CD14-positive monocyte (primary cell): ENCODE data around the gene TEX10. TPM values are rescaled to one million over a fixed set of nuclear protein-coding genes. Genes with fewer than 3 reads are reported as not detected.
A peak's percentile ranks its signal among the peaks of the same experiment; 100 is the strongest.

Source experiments
- DNase-seq, 3 donors: peaks; one replicate each; pipeline ENCODE4 v3.0.0-alpha.2; 2011 to 2022
- H2AFZ ChIP-seq: 2 replicates; pipeline ENCODE4 v1.6.0; 2012; ENCODE audit warnings: mild to moderate bottlenecking, low read depth, low read length, inconsistent platforms; ENCODE audit not compliant: insufficient read depth, poor library complexity, severe bottlenecking
- H3K27ac ChIP-seq, 2 donors: 1 replicate in 1 of 2; 2 replicates in 1 of 2; pipeline ENCODE4 v1.5.1; 2012 to 2013; ENCODE audit warnings: low read length in 2 of 2, control low read depth in 1 of 2, inconsistent platforms in 1 of 2, low read depth in 1 of 2, mild to moderate bottlenecking in 1 of 2
- H3K27me3 ChIP-seq, 2 donors: one replicate each; pipeline versions ENCODE4 v1.6.0 to v1.6.1; 2011 to 2013; ENCODE audit warnings: low read length in 2 of 2; ENCODE audit not compliant: control insufficient read depth in 2 of 2, insufficient read depth in 2 of 2
- H3K36me3 ChIP-seq, 2 donors: replicated peaks in 1 of 2; 1 replicate in 1 of 2; 2 replicates in 1 of 2; pipeline versions ENCODE4 v1.5.1 to v1.6.1; 2012 to 2013; ENCODE audit warnings: low read length in 2 of 2, control low read depth in 1 of 2, inconsistent platforms in 1 of 2, mild to moderate bottlenecking in 1 of 2; ENCODE audit not compliant: insufficient read depth in 2 of 2, control insufficient read depth in 1 of 2
- H3K4me1 ChIP-seq, 2 donors: 1 replicate in 1 of 2; 2 replicates in 1 of 2; pipeline versions ENCODE4 v1.5.1 to v1.6.1; 2012 to 2013; ENCODE audit warnings: low read length in 2 of 2, control low read depth in 1 of 2, inconsistent platforms in 1 of 2, mild to moderate bottlenecking in 1 of 2, moderate library complexity in 1 of 2; ENCODE audit not compliant: insufficient read depth in 2 of 2, control insufficient read depth in 1 of 2
- H3K4me2 ChIP-seq: replicated peaks from 2 replicates; pipeline ENCODE3; 2012; ENCODE audit warnings: low read length, moderate library complexity, mild to moderate bottlenecking; ENCODE audit not compliant: poor library complexity, severe bottlenecking; ENCODE audit errors: extremely low read depth
- H3K4me3 ChIP-seq, 3 experiments: fragments of 200-600 bp in 1 of 3; sonication (generic) in 1 of 3; replicated peaks in 1 of 3; 1 replicate in 2 of 3; 2 replicates in 1 of 3; pipeline ENCODE4 v1.5.1; 2011 to 2013; ENCODE audit warnings: low read length in 3 of 3, mild to moderate bottlenecking in 3 of 3, control low read depth in 2 of 3, low read depth in 2 of 3, inconsistent platforms in 1 of 3, moderate library complexity in 1 of 3
- H3K79me2 ChIP-seq: 2 replicates; pipeline ENCODE4 v1.6.0; 2012; ENCODE audit warnings: mild to moderate bottlenecking, control low read depth, inconsistent platforms, low read length, moderate library complexity; ENCODE audit not compliant: insufficient read depth
- H3K9ac ChIP-seq: 2 replicates; pipeline ENCODE4 v1.6.0; 2017; ENCODE audit warnings: low read length, mild to moderate bottlenecking; ENCODE audit not compliant: insufficient read depth, poor library complexity, severe bottlenecking
- H3K9me3 ChIP-seq, 2 donors: replicated peaks in 1 of 2; 1 replicate in 1 of 2; 2 replicates in 1 of 2; pipeline versions ENCODE4 v1.5.1 to v1.6.1; 2012 to 2013; ENCODE audit warnings: low read length in 2 of 2, control low read depth in 1 of 2; ENCODE audit not compliant: control insufficient read depth in 1 of 2, insufficient read depth in 1 of 2
- H4K20me1 ChIP-seq: 2 replicates; pipeline ENCODE4 v1.6.0; 2012; ENCODE audit warnings: mild to moderate bottlenecking, low read length, control low read depth, moderate library complexity; ENCODE audit not compliant: insufficient read depth
- H3K27ac Mint-ChIP-seq, 7 donors: one replicate each; pipeline ENCODE4 v1.8.0; 2020; ENCODE audit warnings: mild to moderate bottlenecking in 7 of 7, mixed read lengths in 7 of 7, moderate library complexity in 6 of 7, inconsistent platforms in 2 of 7
- H3K27me3 Mint-ChIP-seq, 3 donors: one replicate each; pipeline ENCODE4 v1.8.0; 2021 to 2022; ENCODE audit warnings: low read depth in 3 of 3, mild to moderate bottlenecking in 3 of 3, mixed read lengths in 3 of 3, moderate library complexity in 3 of 3, inconsistent platforms in 1 of 3
- H3K36me3 Mint-ChIP-seq, 2 donors: one replicate each; pipeline ENCODE4 v1.8.0; 2020; ENCODE audit warnings: mixed read lengths in 2 of 2, inconsistent platforms in 1 of 2, mild to moderate bottlenecking in 1 of 2
- H3K4me1 Mint-ChIP-seq: one replicate; pipeline ENCODE4 v1.8.0; 2020; ENCODE audit warnings: mild to moderate bottlenecking, mixed read lengths
- H3K4me3 Mint-ChIP-seq, 2 donors: one replicate each; pipeline ENCODE4 v1.8.0; 2020; ENCODE audit warnings: mild to moderate bottlenecking in 2 of 2, mixed read lengths in 2 of 2, moderate library complexity in 1 of 2
- H3K9me3 Mint-ChIP-seq, 7 donors: one replicate each; pipeline ENCODE4 v1.8.0; 2020 to 2022; ENCODE audit warnings: mixed read lengths in 7 of 7, mild to moderate bottlenecking in 6 of 7, moderate library complexity in 6 of 7, inconsistent platforms in 2 of 7
- CTCF ChIP-seq: fragments of 200-600 bp; IDR thresholded peaks from one replicate; pipeline ENCODE4 v1.8.0; 2022; ENCODE audit warnings: antibody characterized with exemption, mild to moderate bottlenecking
- WGBS: methylation state at CpG from one replicate; pipeline ENCODE4 v1.1.5; 2013; ENCODE audit warnings: missing lambda C conversion rate; ENCODE audit not compliant: insufficient coverage; 5-methylcytosine and 5-hydroxymethylcytosine counted together
- intact Hi-C, 2 donors: fragments of 100-400 bp; cut with micrococcal nuclease; formaldehyde crosslinking; loops; one replicate each; pipeline versions ENCODE4 v1.15.0 to v1.15.1; 2023
- polyA plus RNA-seq, 3 donors: library from polyadenylated mRNA; depleted of rRNA in 1 of 3; unstranded in 2 of 3; stranded (reverse) in 1 of 3; fragments of 300-500 nt in 2 of 3; fragments of >200 nt in 1 of 3; fragmentation: Illumina TruSeq in 2 of 3; gene quantifications; 1 replicate in 2 of 3; 2 replicates in 1 of 3; pipeline ENCODE4 v1.2.3, GENCODE V29; 2012 to 2021

Gene TEX10
- polyA plus RNA-seq, 3 donors: 3.8 to 6.4 (median 4.5) TPM

- H3K9ac ChIP-seq: no peak overlapping the region
- no peaks in the 10 kb centered on the region for H3K79me2 ChIP-seq
- H3K27me3 ChIP-seq: no peaks in the 10 kb centered on the region
- H3K27ac ChIP-seq: no peak overlapping the region
- H3K4me2 ChIP-seq: no peak overlapping the region
- H4K20me1 ChIP-seq: no peaks in the 10 kb centered on the region
- peaks cover 37 to 100% of the 10 kb centered on the region in 2 donors for H3K36me3 ChIP-seq
- Mint-ChIP-seq H3K4me3 (no peak overlapping the region), H3K27me3 (no peaks in the 10 kb centered on the region), H3K4me1 (no peaks in the 10 kb centered on the region), H3K27ac (peak overlapping the region in 1 of 7 donors; percentile 50), H3K9me3 (no peaks in the 10 kb centered on the region), H3K36me3 (peaks cover 69 to 91% of the 10 kb centered on the region in 2 donors)
- no peaks in the 10 kb centered on the region for H3K4me1 ChIP-seq
- no peak for DNase-seq
- TF ChIP-seq CTCF: no peak
- 97% methylated on average over 2 of the region's 4 CpGs for WGBS
- no peak overlapping the region for H2AFZ ChIP-seq
- intact Hi-C loops: no loop called here
- H3K4me3 ChIP-seq: no peak overlapping the region
- H3K9me3 ChIP-seq: no peaks in the 10 kb centered on the region
These were observed 56.3 kb downstream of the TEX10 start for GRCh38 chr9:100296407-100296806.

- H3K27ac ChIP-seq: no peak overlapping the region
- no peak overlapping the region for H3K4me3 ChIP-seq
- H3K9me3 Mint-ChIP-seq: peaks cover 0 to 1% (median 0%) of the 10 kb centered on the region in 7 donors
- H3K4me2 ChIP-seq: no peak overlapping the region
- H2AFZ ChIP-seq: no peak overlapping the region
- no peaks in the 10 kb centered on the region for H3K27me3 Mint-ChIP-seq
- TF ChIP-seq CTCF: no peak
- peaks cover 60 to 91% of the 10 kb centered on the region in 2 donors for H3K36me3 Mint-ChIP-seq
- H3K27me3 ChIP-seq: no peaks in the 10 kb centered on the region
- H3K9ac ChIP-seq: no peak overlapping the region
- intact Hi-C loops: no loop called here
- H3K36me3 ChIP-seq: peaks cover 25 to 94% of the 10 kb centered on the region in 2 donors
- H3K4me3 Mint-ChIP-seq: no peak overlapping the region
- H3K9me3 ChIP-seq: no peaks in the 10 kb centered on the region
- H3K79me2 ChIP-seq: no peaks in the 10 kb centered on the region
- H3K27ac Mint-ChIP-seq: peak overlapping the region in 1 of 7 donors; percentile 1
- H4K20me1 ChIP-seq: no peaks in the 10 kb centered on the region
- DNase-seq: no peak
- WGBS: no CpG with 5 or more reads among the region's 2 CpGs
- no peaks in the 10 kb centered on the region for H3K4me1 ChIP-seq
- no peaks in the 10 kb centered on the region for H3K4me1 Mint-ChIP-seq
These were observed 57.5 kb downstream of the TEX10 start for GRCh38 chr9:100295240-100295639.
